8988T (cell line): ENCODE results near the gene KIR3DL3.
"Not testable (repeated sequence)": the region's sequence is repeated elsewhere in the genome, so short reads cannot be mapped to it uniquely, and the experiment has no call there.

ENCODE experiments used
- DNase-seq: peaks from one replicate; pipeline ENCODE4 v3.0.0; 2011

The KIR3DL3 gene

GRCh38 chr19:54738306-54738705 is 14.1 kb downstream of the KIR3DL3 start, which contains the start of gene KIR2DL3:
KIR2DL3 (plus strand) TSS chr19:54738513; CDS start chr19:54738546, 33 bp downstream.
- not testable (repeated sequence) for DNase-seq

- no peak for DNase-seq
Observed at GRCh38 chr19:54738715-54739114, 14.5 kb downstream of the KIR3DL3 start.

- DNase-seq: no peak
Observed at GRCh38 chr19:54739587-54740497, 15.6 kb downstream of the KIR3DL3 start.

- not testable (repeated sequence) for DNase-seq
Observed at GRCh38 chr19:54741950-54742349, 17.7 kb downstream of the KIR3DL3 start.

GRCh38 chr19:54744080-54744479 is 19.8 kb downstream of the KIR3DL3 start:
- DNase-seq: not testable (repeated sequence)

DNA sequence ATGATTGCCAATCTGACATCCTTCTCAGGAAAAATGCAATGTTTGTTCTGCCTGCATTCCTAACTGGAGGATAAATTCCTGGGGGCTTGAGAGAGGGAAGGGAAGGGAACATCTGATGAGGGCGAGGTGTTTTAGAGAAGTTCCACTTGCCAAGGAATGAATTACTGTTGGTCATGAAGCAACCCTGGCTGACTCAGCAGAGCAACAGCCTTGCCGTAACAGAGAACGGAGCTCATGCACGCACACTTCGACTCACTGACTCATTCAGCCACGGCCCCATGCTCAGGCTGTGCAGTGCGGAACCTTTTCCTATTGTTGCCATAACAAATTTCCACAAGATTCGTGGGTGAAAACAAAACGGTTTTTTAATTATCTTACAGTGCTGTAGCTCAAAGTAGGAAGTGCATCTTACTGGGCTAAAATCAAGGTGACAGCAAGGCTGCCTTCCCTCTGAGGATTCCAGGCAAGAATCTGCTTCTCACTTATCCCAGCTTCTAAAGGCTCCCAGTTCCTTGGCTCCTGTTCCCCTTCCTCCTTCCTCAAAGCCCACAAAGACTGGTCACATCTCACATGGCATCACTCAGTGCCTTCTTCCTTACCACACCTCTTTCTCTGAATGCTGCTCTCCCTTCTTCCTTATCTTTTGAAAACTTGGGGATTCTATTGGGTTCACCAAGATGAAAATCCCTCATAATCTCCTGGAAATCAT is 23.5 kb downstream of the KIR3DL3 start:
- DNase-seq: not testable (repeated sequence)

DNA sequence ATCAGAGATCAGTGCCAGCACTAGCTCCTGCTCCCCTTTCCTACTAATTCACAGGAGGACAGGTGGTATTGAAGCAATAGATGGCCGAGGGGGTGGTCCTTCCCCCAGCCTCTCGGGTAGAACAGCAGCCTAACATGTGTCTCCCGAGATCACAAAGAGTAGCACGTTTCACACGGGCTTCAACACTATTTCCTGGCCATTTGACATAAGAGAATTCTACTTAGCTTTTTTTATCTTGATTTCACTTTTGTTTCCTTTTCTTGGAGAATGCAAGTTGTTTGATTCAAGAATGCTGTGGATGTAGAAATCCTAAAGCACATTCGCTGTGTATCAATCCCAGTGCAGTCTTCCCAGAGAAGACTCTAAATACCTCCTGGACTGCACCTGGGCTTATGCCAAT is 26.0 kb downstream of the KIR3DL3 start:
- not testable (repeated sequence) for DNase-seq

DNA sequence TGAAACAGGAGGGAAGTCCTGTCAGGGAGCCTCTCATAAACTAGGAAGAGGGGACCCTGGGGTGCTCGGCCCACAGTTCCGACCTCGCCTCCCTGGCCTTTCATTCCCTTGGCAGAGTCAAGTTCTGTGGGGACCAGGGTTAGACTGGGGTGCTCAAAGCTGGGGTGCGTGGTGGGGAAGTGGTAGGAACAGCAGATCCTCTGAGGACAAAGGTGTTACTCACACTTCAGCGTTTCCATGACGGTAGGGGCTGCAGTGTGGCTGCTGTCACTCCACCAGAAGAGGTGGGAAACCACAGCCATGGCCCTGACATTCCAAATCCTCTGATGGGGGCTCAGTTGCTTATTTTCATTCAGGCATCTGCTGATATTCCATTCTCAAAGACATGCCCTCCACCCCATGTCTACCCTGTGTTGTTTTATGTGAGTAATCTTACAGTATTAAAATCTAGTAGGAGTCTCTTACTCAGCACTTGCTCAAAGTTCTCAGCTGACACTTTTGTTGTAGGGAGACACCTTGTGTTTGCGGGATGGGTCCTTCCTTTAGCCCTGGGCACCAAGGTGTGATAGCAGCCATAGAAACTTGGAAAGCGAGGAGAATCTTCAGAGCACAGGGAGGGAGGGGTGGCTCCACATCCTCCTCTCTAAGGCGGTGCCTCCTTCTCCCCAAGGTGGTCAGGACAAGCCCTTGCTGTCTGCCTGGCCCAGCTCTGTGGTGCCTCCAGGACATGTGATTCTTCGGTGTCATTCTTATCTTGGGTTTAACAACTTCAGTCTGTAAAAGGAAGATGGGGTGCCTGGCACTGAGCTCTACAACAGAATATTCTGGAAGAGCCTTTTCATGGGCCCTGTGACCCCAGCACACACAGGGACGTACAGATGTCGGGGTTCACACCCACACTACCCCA is 32.2 kb downstream of the KIR3DL3 start:
- DNase-seq: not testable (repeated sequence)

DNA sequence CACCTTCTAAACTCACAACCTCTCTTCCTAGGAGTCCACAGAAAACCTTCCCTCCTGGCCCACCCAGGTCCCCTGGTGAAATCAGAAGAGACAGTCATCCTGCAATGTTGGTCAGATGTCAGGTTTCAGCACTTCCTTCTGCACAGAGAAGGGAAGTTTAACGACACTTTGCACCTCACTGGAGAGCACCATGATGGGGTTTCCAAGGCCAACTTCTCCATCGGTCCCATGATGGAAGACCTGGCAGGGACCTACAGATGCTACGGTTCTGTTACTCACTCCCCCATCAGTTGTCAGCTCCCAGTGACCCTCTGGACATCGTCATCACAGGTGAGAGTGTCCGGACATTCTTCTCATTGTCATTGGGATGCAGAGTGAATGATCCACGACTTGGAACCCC is 34.3 kb downstream of the KIR3DL3 start:
- not testable (repeated sequence) for DNase-seq

DNA sequence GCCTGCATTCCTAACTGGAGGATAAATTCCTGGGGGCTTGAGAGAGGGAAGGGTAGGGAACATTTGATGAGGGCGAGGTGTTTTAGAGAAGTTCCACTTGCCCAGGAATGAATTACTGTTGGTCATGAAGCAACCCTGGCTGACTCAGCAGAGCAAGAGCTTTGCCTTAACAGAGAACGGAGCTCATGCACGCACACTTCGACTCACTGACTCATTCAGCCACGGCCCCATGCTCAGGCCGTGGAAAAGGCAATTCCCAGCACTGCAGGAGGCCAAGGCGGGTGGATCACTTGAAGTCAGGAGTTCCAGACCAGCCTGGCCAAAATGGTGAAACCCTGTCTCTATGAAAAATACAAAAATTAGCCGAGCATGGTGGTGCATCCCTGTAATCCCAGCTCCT is 40.0 kb downstream of the KIR3DL3 start:
- DNase-seq: not testable (repeated sequence)

DNA sequence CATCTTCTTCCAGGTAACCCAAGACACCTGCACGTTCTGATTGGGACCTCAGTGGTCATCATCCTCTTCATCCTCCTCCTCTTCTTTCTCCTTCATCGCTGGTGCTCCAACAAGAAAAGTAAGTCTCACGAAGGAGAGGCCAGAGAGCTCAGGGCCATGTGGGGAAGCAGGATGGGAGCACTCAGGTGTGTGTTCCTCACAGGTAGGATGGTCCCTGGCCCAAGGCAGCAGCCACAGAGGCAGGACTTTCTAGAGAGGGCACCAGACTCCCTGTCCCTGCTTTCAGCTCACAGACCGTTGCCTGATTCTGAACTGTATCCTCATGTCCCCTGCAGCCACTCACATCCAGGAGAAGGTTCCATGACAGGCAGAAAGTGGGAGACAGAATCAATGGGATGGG is 42.2 kb downstream of the KIR3DL3 start:
- DNase-seq: not testable (repeated sequence)

DNA sequence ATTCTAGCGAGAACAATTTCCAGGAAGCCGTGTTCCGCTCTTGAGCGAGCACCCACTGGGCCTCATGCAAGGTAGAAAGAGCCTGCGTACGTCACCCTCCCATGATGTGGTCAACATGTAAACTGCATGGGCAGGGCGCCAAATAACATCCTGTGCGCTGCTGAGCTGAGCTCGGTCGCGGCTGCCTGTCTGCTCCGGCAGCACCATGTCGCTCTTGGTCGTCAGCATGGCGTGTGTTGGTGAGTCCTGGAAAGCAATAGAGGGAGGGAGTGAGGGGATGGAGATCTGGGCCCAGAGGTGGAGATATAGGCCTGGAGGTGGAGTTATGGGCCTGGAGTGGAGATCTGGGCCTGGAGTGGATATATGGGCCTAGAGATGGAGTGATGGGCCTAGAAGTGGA is 45.4 kb downstream of the KIR3DL3 start, which contains the start of gene KIR2DL1:
TSS of gene KIR2DL1 (plus strand) at position 148 of the 400 bp plus-strand sequence. CDS start at position 206, 58 bp downstream.
- not testable (repeated sequence) for DNase-seq

GRCh38 chr19:54770511-54770910 is 46.3 kb downstream of the KIR3DL3 start:
- DNase-seq: not testable (repeated sequence)

GRCh38 chr19:54771018-54771960 is 47.0 kb downstream of the KIR3DL3 start:
- not testable (repeated sequence) for DNase-seq

GRCh38 chr19:54772666-54773065 is 48.4 kb downstream of the KIR3DL3 start:
- DNase-seq: not testable (repeated sequence)

DNA sequence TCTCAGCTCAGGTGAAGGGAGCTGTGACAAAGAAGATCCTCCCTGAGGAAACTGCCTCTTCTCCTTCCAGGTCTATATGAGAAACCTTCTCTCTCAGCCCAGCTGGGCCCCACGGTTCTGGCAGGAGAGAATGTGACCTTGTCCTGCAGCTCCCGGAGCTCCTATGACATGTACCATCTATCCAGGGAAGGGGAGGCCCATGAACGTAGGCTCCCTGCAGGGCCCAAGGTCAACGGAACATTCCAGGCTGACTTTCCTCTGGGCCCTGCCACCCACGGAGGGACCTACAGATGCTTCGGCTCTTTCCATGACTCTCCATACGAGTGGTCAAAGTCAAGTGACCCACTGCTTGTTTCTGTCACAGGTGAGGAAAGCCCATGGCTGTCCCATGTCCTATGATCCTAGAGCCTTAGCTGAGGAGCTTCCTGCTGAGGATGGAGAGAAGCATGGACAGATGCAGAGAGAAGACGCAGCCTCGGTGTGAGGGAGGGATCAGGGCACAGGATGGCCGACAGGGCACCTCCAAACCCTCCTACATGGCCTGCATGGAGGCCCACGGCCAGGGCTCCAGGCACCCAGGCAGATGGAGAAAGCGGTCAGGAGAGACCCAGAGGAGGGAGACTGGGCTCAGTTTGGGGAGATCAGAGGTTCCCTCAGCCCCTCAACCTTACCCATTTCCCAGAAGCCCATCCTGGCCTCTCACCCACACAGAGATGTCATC is 51.0 kb downstream of the KIR3DL3 start:
- not testable (repeated sequence) for DNase-seq

DNA sequence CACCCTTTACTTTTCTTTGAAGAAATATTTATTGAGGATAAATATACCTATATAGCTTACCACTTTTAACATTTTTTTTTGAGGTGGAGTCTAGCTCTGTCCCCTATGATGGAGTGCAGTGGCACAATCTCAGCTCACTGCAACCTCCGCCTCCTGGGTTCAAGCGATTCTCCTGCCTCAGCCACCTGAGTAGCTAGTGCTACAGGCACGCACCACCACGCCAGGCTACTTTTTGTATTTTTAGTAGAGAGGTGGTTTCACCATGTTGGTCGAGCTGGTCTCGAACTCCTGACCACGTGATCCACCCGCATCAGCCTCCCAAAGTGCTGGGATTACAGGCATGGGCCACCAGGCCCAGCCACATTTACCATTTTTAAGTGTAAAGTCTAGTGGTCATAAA is 51.6 kb downstream of the KIR3DL3 start:
- DNase-seq: not testable (repeated sequence)

GRCh38 chr19:54777851-54778250 is 53.6 kb downstream of the KIR3DL3 start:
- DNase-seq: not testable (repeated sequence)

- DNase-seq: not testable (repeated sequence)
Observed at GRCh38 chr19:54778896-54779295, 54.7 kb downstream of the KIR3DL3 start.

GRCh38 chr19:54782916-54783315 is 58.7 kb downstream of the KIR3DL3 start:
- DNase-seq: not testable (repeated sequence)
